Transverse colon (tissue), 4 donors: Measurements from ENCODE around the gene MYZAP.
"Not testable (repeated sequence)": the region's sequence is repeated elsewhere in the genome, so short reads cannot be mapped to it uniquely, and the experiment has no call there.

ENCODE experiments used
- CTCF ChIP-seq, 5 experiments: fragments of 200-600 bp in 3 of 5; fragments of 450-650 bp in 2 of 5; sonication (generic) in 3 of 5; IDR thresholded peaks; 1 replicate in 2 of 5; 2 replicates in 3 of 5; pipeline ENCODE4 v1.5.1; 2016 to 2017; ENCODE audit warnings: antibody characterized with exemption in 5 of 5, inconsistent platforms in 3 of 5, mild to moderate bottlenecking in 2 of 5, moderate library complexity in 1 of 5
- EP300 ChIP-seq: sonication (generic); formaldehyde crosslinking; IDR thresholded peaks from one replicate; pipeline ENCODE4 v1.6.1; 2017; ENCODE audit warnings: antibody characterized with exemption, low read depth
- POLR2AphosphoS5 ChIP-seq, 3 donors: sonication (generic); formaldehyde crosslinking; IDR thresholded peaks; one replicate each; pipeline ENCODE4 v1.6.1; 2016; ENCODE audit warnings: antibody characterized with exemption in 3 of 3

- not testable (repeated sequence) for TF ChIP-seq CTCF (IDR thresholded peaks at IDR 0.05); EP300; POLR2AphosphoS5 (IDR thresholded peaks at IDR 0.05)
These were observed 24.3 kb downstream of the MYZAP start for GRCh38 chr15:57615951-57616496.
